ENCODE measurements around the gene FGF5.
"Not testable (repeated sequence)": the region's sequence is repeated elsewhere in the genome, so short reads cannot be mapped to it uniquely, and the experiment has no call there.

FGF5 gene

GRCh38 chr4:80254114-80254513 lies 12.3 kb upstream of the FGF5 start:
- DNase-seq (ENCODE audit: low read depth), result no peak

- peak; percentile 54 for DNase-seq (ENCODE audit: low read depth)
Observed at GRCh38 chr4:80255329-80256095, 11.0 kb upstream of the FGF5 start.

- DNase-seq (ENCODE audit: low read depth), result no peak
Observed at GRCh38 chr4:80257851-80258250, 8.6 kb upstream of the FGF5 start.

GRCh38 chr4:80259012-80259411 lies 7.5 kb upstream of the FGF5 start:
- no peak for DNase-seq (ENCODE audit: low read depth)

GRCh38 chr4:80259817-80260216 lies 6.6 kb upstream of the FGF5 start:
- no peak for DNase-seq (ENCODE audit: low read depth)

- DNase-seq (ENCODE audit: low read depth), result no peak
Observed at GRCh38 chr4:80261989-80262600, 4.4 kb upstream of the FGF5 start.

GRCh38 chr4:80263541-80264351 lies 2.7 kb upstream of the FGF5 start:
- DNase-seq (ENCODE audit: low read depth), result no peak

- no peak for DNase-seq (ENCODE audit: low read depth)
Observed at GRCh38 chr4:80264352-80264647, 2.2 kb upstream of the FGF5 start.

GRCh38 chr4:80264825-80265224 lies 1.6 kb upstream of the FGF5 start:
- DNase-seq (ENCODE audit: low read depth), result no peak

- peak; percentile 90 for DNase-seq (ENCODE audit: low read depth)
Observed at GRCh38 chr4:80265571-80266252, 752 bp upstream of the FGF5 start.

GRCh38 chr4:80266902-80267380 lies 477 bp downstream of the FGF5 start:
- peak; percentile 68 for DNase-seq (ENCODE audit: low read depth)

- peak; percentile 73 for DNase-seq (ENCODE audit: low read depth)
Observed at GRCh38 chr4:80268081-80268823, 1.8 kb downstream of the FGF5 start.

- DNase-seq (ENCODE audit: low read depth), result peak; percentile 40
Observed at GRCh38 chr4:80268936-80269335, 2.5 kb downstream of the FGF5 start.

GRCh38 chr4:80270321-80270720 lies 3.9 kb downstream of the FGF5 start:
- no peak for DNase-seq (ENCODE audit: low read depth)

- no peak for DNase-seq (ENCODE audit: low read depth)
Observed at GRCh38 chr4:80270868-80271267, 4.4 kb downstream of the FGF5 start.

- DNase-seq (ENCODE audit: low read depth), result peak; percentile 64
Observed at GRCh38 chr4:80271801-80272200, 5.3 kb downstream of the FGF5 start.

GRCh38 chr4:80276931-80277330 lies 10.5 kb downstream of the FGF5 start:
- no peak for DNase-seq (ENCODE audit: low read depth)

- DNase-seq (ENCODE audit: low read depth), result no peak
Observed at GRCh38 chr4:80279751-80280150, 13.3 kb downstream of the FGF5 start.

GRCh38 chr4:80286451-80286850 lies 20.0 kb downstream of the FGF5 start:
- no peak for DNase-seq (ENCODE audit: low read depth)

GRCh38 chr4:80290665-80291064 lies 24.2 kb downstream of the FGF5 start:
- not testable (repeated sequence) for DNase-seq (ENCODE audit: low read depth)

- DNase-seq (ENCODE audit: low read depth), result no peak
Observed at GRCh38 chr4:80294206-80294605, 27.7 kb downstream of the FGF5 start.

GRCh38 chr4:80295336-80295735 lies 28.9 kb downstream of the FGF5 start:
- no peak for DNase-seq (ENCODE audit: low read depth)

Data from ELR (cell line).